Measurements from ENCODE around the gene BEND4. TPM values are rescaled to one million over a fixed set of nuclear protein-coding genes. Genes with fewer than 3 reads are reported as not detected.
A peak's percentile ranks its signal among the peaks of the same experiment; 100 is the strongest.

The BEND4 gene
- total and polyA plus RNA-seq, 7 experiments from 2014 or later: 0.19 to 0.32 (median 0.27) TPM; not detected in 4

- ChIA-PET CTCF (no interaction called here), POLR2A (interaction anchor here (0.6 kb wide), 1 partner anchor 754 kb away, joined by 6 read pairs; no protein-coding TSS in a partner anchor)
- no peak overlapping the region for H3K4me3 Mint-ChIP-seq
- no peak overlapping the region for H3K27ac ChIP-seq (ENCODE audit: low read depth, low read length)
- no peaks in the 10 kb centered on the region for H3K4me1 Mint-ChIP-seq
- intact Hi-C loops (cut with micrococcal nuclease): no loop called here
- no peak overlapping the region for H3K4me3 ChIP-seq (ENCODE audit: low read length)
- no peaks in the 10 kb centered on the region for H3K27me3 ChIP-seq (ENCODE audit: control insufficient read depth in 2 of 2, insufficient read depth in 2 of 2, low read length in 2 of 2)
- H3K36me3 Mint-ChIP-seq: peaks cover 8 to 34% (median 29%) of the 10 kb centered on the region in 5 donors
- H3K27ac Mint-ChIP-seq: peak overlapping the region in 3 of 9 donors; percentile 0 to 14 (median 3)
- peaks cover 0 to 8% (median 4%) of the 10 kb centered on the region in 3 experiments for H3K36me3 ChIP-seq (ENCODE audit: control insufficient read depth in 2 of 3, insufficient read depth in 3 of 3, low read length in 3 of 3)
- H3K4me1 ChIP-seq (ENCODE audit: control insufficient read depth in 2 of 2, insufficient read depth in 2 of 2, low read length in 2 of 2): no peaks in the 10 kb centered on the region
- no peaks in the 10 kb centered on the region for H3K9me3 ChIP-seq (ENCODE audit: control insufficient read depth in 2 of 3, low read length in 3 of 3)
- no peaks in the 10 kb centered on the region for H3K9me3 Mint-ChIP-seq
- DNase-seq (no peak), ATAC-seq (no peak)
- no peaks in the 10 kb centered on the region for H3K27me3 Mint-ChIP-seq
Observed at GRCh38 chr4:42074294-42074693, 78.2 kb downstream of the BEND4 start.

GRCh38 chr4:42070463-42070862 is 82.0 kb downstream of the BEND4 start:
- H3K27me3 Mint-ChIP-seq: no peaks in the 10 kb centered on the region
- no peak for ATAC-seq
- intact Hi-C loops (cut with micrococcal nuclease): no loop called here
- H3K27ac Mint-ChIP-seq: peak overlapping the region in 1 of 9 donors; percentile 28
- Histone ChIP-seq H3K36me3 (ENCODE audit: control insufficient read depth in 2 of 3, insufficient read depth in 3 of 3, low read length in 3 of 3) (peaks cover 0 to 14% (median 4%) of the 10 kb centered on the region in 3 experiments), H3K4me3 (ENCODE audit: low read length) (no peak overlapping the region), H3K27ac (ENCODE audit: low read depth, low read length) (no peak overlapping the region), H3K4me1 (ENCODE audit: control insufficient read depth in 2 of 2, insufficient read depth in 2 of 2, low read length in 2 of 2) (no peaks in the 10 kb centered on the region), H3K9me3 (ENCODE audit: control insufficient read depth in 2 of 3, low read length in 3 of 3) (no peaks in the 10 kb centered on the region), H3K27me3 (ENCODE audit: control insufficient read depth in 2 of 2, insufficient read depth in 2 of 2, low read length in 2 of 2) (no peaks in the 10 kb centered on the region)
- ChIA-PET POLR2A (no interaction called here), CTCF (no interaction called here)
- H3K4me3 Mint-ChIP-seq: no peak overlapping the region
- no peaks in the 10 kb centered on the region for H3K4me1 Mint-ChIP-seq
- DNase-seq: no peak
- H3K9me3 Mint-ChIP-seq: no peaks in the 10 kb centered on the region
- peaks cover 4 to 36% (median 22%) of the 10 kb centered on the region in 5 donors for H3K36me3 Mint-ChIP-seq

- Mint-ChIP-seq H3K9me3 (no peaks in the 10 kb centered on the region), H3K4me3 (no peak overlapping the region), H3K36me3 (peaks cover 7 to 50% (median 29%) of the 10 kb centered on the region in 5 donors), H3K4me1 (no peaks in the 10 kb centered on the region), H3K27ac (no peak overlapping the region), H3K27me3 (no peaks in the 10 kb centered on the region)
- ATAC-seq: no peak
- Histone ChIP-seq H3K27ac (ENCODE audit: low read depth, low read length) (no peak overlapping the region), H3K4me3 (ENCODE audit: low read length) (no peak overlapping the region), H3K36me3 (ENCODE audit: control insufficient read depth in 2 of 3, insufficient read depth in 3 of 3, low read length in 3 of 3) (peaks cover 0 to 28% (median 4%) of the 10 kb centered on the region in 3 experiments), H3K9me3 (ENCODE audit: control insufficient read depth in 2 of 3, low read length in 3 of 3) (no peaks in the 10 kb centered on the region), H3K4me1 (ENCODE audit: control insufficient read depth in 2 of 2, insufficient read depth in 2 of 2, low read length in 2 of 2) (no peaks in the 10 kb centered on the region), H3K27me3 (ENCODE audit: control insufficient read depth in 2 of 2, insufficient read depth in 2 of 2, low read length in 2 of 2) (no peaks in the 10 kb centered on the region)
- ChIA-PET POLR2A (no interaction called here), CTCF (no interaction called here)
- intact Hi-C loops (cut with micrococcal nuclease): no loop called here
- no peak for DNase-seq
Observed at GRCh38 chr4:42067264-42067663, 85.2 kb downstream of the BEND4 start.

- Mint-ChIP-seq H3K4me3 (no peak overlapping the region), H3K4me1 (no peaks in the 10 kb centered on the region), H3K27ac (no peak overlapping the region), H3K36me3 (peaks cover 7 to 42% (median 23%) of the 10 kb centered on the region in 5 donors), H3K27me3 (no peaks in the 10 kb centered on the region), H3K9me3 (no peaks in the 10 kb centered on the region)
- H3K36me3 ChIP-seq (ENCODE audit: control insufficient read depth in 2 of 3, insufficient read depth in 3 of 3, low read length in 3 of 3): peaks cover 0 to 28% (median 4%) of the 10 kb centered on the region in 3 experiments
- DNase-seq: no peak
- no peak for ATAC-seq
- intact Hi-C loops (cut with micrococcal nuclease): no loop called here
- ChIA-PET POLR2A (no interaction called here), CTCF (no interaction called here)
- no peaks in the 10 kb centered on the region for H3K27me3 ChIP-seq (ENCODE audit: control insufficient read depth in 2 of 2, insufficient read depth in 2 of 2, low read length in 2 of 2)
- H3K4me3 ChIP-seq (ENCODE audit: low read length): no peak overlapping the region
- no peaks in the 10 kb centered on the region for H3K4me1 ChIP-seq (ENCODE audit: control insufficient read depth in 2 of 2, insufficient read depth in 2 of 2, low read length in 2 of 2)
- no peak overlapping the region for H3K27ac ChIP-seq (ENCODE audit: low read depth, low read length)
- no peaks in the 10 kb centered on the region for H3K9me3 ChIP-seq (ENCODE audit: control insufficient read depth in 2 of 3, low read length in 3 of 3)
Observed at GRCh38 chr4:42066402-42066801, 86.1 kb downstream of the BEND4 start.

Other genes starting within 250 kb of the BEND4 start
- gene TMEM33, start 217.2 kb downstream of the BEND4 start, total RNA-seq: 10 to 100 TPM; 24.2 to 61.9 (median 39.6) TPM
- 10 to 100 TPM; 14.9 to 20.7 TPM for gene TMEM33, start 217.2 kb downstream of the BEND4 start, polyA plus RNA-seq
- under 1 TPM; 0.24 to 0.35 (median 0.32) TPM for gene DCAF4L1, start 170.9 kb downstream of the BEND4 start, total RNA-seq
- under 1 TPM in 1 of 2 donors, not detected in 1; 0.15 TPM for gene DCAF4L1, start 170.9 kb downstream of the BEND4 start, polyA plus RNA-seq
- 10 to 100 TPM; 21.4 to 34.4 (median 32.7) TPM for gene SLC30A9, start 162.1 kb downstream of the BEND4 start, total RNA-seq
- gene SLC30A9, start 162.1 kb downstream of the BEND4 start, polyA plus RNA-seq: 10 to 100 TPM; 30.6 to 42.1 TPM
- under 1 TPM in 1 of 5 experiments, not detected in 4; 0.36 TPM for gene SHISA3, start 244.8 kb upstream of the BEND4 start, total RNA-seq
- not detected for gene SHISA3, start 244.8 kb upstream of the BEND4 start, polyA plus RNA-seq

Data from naive thymus-derived CD4-positive, alpha-beta T cell (primary cell).